Endothelial cell (in vitro differentiated cells): ENCODE results near the gene ZP3. TPM values are rescaled to one million over a fixed set of nuclear protein-coding genes. Genes with fewer than 3 reads are reported as not detected.
"Not testable (repeated sequence)": the region's sequence is repeated elsewhere in the genome, so short reads cannot be mapped to it uniquely, and the experiment has no call there.

Experiments used
- DNase-seq: peaks from one replicate; pipeline ENCODE4 v3.0.0; 2021; ENCODE audit warnings: low spot score
- H3K27ac Mint-ChIP-seq: one replicate; pipeline ENCODE4 v1.8.0; 2021; ENCODE audit warnings: mixed read lengths, inconsistent platforms; ENCODE audit not compliant: unreplicated experiment
- H3K27me3 Mint-ChIP-seq: one replicate; pipeline ENCODE4 v1.8.0; 2021; ENCODE audit warnings: mild to moderate bottlenecking, moderate library complexity, mixed read lengths, inconsistent platforms; ENCODE audit not compliant: unreplicated experiment
- H3K36me3 Mint-ChIP-seq: one replicate; pipeline ENCODE4 v1.8.0; 2021; ENCODE audit warnings: mild to moderate bottlenecking, low read depth, mixed read lengths, inconsistent platforms; ENCODE audit not compliant: unreplicated experiment
- H3K4me1 Mint-ChIP-seq: one replicate; pipeline ENCODE4 v1.8.0; 2021; ENCODE audit warnings: mild to moderate bottlenecking, mixed read lengths, inconsistent platforms; ENCODE audit not compliant: unreplicated experiment
- H3K4me3 Mint-ChIP-seq: one replicate; pipeline ENCODE4 v1.8.0; 2021; ENCODE audit warnings: mild to moderate bottlenecking, mixed read lengths, inconsistent platforms; ENCODE audit not compliant: unreplicated experiment
- H3K9me3 Mint-ChIP-seq: one replicate; pipeline ENCODE4 v1.8.0; 2021; ENCODE audit warnings: mixed read lengths, inconsistent platforms; ENCODE audit not compliant: unreplicated experiment
- total RNA-seq: library from RNA; stranded (reverse); fragmentation: NEBNext Ultra II Directional; extraction: Animal tissue kit (Norgen Biotek cat#: 25700); gene quantifications from one replicate; pipeline ENCODE4 v1.2.1, GENCODE V29; 2021; ENCODE audit not compliant: unreplicated experiment
- TF ChIP-seq, protein P1 (sequence below): fragments of 200-600 bp; sonication (generic); IDR thresholded peaks from one replicate; pipeline ENCODE4 v1.5.0; 2021; ENCODE audit warnings: antibody characterized with exemption; ENCODE audit not compliant: unreplicated experiment

Gene ZP3
- total RNA-seq, 1 donor from 2014 or later = 105 TPM

- Mint-ChIP-seq H3K36me3 (no peaks in the 10 kb centered on the region), H3K27ac (no peak overlapping the region), H3K4me1 (no peaks in the 10 kb centered on the region), H3K27me3 (peaks cover 5% of the 10 kb centered on the region), H3K9me3 (no peaks in the 10 kb centered on the region), H3K4me3 (no peak overlapping the region)
- TF ChIP-seq, protein P1, sequence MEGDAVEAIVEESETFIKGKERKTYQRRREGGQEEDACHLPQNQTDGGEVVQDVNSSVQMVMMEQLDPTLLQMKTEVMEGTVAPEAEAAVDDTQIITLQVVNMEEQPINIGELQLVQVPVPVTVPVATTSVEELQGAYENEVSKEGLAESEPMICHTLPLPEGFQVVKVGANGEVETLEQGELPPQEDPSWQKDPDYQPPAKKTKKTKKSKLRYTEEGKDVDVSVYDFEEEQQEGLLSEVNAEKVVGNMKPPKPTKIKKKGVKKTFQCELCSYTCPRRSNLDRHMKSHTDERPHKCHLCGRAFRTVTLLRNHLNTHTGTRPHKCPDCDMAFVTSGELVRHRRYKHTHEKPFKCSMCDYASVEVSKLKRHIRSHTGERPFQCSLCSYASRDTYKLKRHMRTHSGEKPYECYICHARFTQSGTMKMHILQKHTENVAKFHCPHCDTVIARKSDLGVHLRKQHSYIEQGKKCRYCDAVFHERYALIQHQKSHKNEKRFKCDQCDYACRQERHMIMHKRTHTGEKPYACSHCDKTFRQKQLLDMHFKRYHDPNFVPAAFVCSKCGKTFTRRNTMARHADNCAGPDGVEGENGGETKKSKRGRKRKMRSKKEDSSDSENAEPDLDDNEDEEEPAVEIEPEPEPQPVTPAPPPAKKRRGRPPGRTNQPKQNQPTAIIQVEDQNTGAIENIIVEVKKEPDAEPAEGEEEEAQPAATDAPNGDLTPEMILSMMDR = no peak
- DNase-seq = no peak
Observed at GRCh38 chr7:76383089-76383944, 41.4 kb upstream of the ZP3 start.

DNA sequence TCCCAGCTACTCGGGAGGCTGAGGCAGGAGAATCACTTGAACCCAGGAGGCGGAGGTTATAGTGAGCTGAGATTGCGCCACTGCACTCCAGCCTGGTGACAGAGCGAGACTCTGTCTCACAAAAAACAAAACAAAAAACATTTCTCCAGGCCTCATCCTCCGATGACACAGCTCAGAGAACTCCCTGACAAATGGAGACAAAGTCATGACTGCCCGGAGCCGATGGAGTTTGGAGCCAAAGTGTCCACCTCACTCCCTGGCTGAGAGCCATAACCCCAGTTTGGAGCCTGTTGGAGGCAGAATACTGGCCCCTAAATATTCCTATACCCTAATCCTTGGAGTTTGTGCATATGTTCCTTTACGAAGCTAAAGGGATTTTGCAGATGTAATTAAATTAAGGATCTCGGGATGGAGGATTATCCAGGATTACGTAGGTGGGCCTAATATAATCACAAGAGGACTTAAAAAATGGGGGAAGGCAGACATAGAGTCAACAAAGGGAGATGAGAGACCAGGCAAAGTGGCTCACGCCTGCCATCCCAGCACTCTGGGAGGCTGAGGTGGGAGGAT, 38.0 kb upstream of the ZP3 start:
- peaks cover 6% of the 10 kb centered on the region for H3K27me3 Mint-ChIP-seq
- no peak overlapping the region for H3K4me3 Mint-ChIP-seq
- TF ChIP-seq, protein P1 = no peak
- no peaks in the 10 kb centered on the region for H3K4me1 Mint-ChIP-seq
- no peaks in the 10 kb centered on the region for H3K9me3 Mint-ChIP-seq
- no peak for DNase-seq
- H3K36me3 Mint-ChIP-seq = no peaks in the 10 kb centered on the region
- H3K27ac Mint-ChIP-seq = no peak overlapping the region

DNA sequence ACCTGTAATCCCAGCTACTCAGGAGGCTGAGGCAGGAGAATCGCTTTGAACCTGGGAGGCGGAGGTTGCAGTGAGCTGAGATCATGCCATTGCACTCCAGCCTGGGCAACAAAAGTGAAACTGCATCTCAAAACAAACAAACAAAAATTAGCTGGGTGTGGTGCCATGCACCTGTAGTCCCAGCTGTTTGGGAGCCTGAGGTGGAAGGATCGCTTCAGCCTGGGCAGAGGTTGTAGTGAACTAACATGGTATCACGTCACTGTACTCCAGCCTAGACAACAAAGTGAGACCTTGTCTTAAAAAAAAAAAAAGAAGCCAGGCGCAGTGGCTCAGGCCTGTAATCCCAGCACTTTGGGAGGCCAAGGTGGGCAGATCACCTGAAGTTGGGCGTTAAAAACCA, 37.0 kb upstream of the ZP3 start:
- not testable (repeated sequence) for H3K36me3 Mint-ChIP-seq, DNase-seq, H3K4me1 Mint-ChIP-seq, H3K9me3 Mint-ChIP-seq, H3K27me3 Mint-ChIP-seq, H3K4me3 Mint-ChIP-seq, H3K27ac Mint-ChIP-seq

GRCh38 chr7:76390092-76390491, 34.7 kb upstream of the ZP3 start:
- Mint-ChIP-seq H3K9me3 (no peaks in the 10 kb centered on the region), H3K4me3 (no peak overlapping the region), H3K4me1 (no peaks in the 10 kb centered on the region), H3K27ac (no peak overlapping the region), H3K27me3 (peaks cover 6% of the 10 kb centered on the region), H3K36me3 (no peaks in the 10 kb centered on the region)
- DNase-seq = no peak
- TF ChIP-seq, protein P1 = no peak

- no peaks in the 10 kb centered on the region for H3K9me3 Mint-ChIP-seq
- peak overlapping the region; percentile 67 for H3K4me3 Mint-ChIP-seq
- TF ChIP-seq, protein P1 = no peak
- no peaks in the 10 kb centered on the region for H3K36me3 Mint-ChIP-seq
- H3K4me1 Mint-ChIP-seq = no peaks in the 10 kb centered on the region
- peaks cover 6% of the 10 kb centered on the region for H3K27me3 Mint-ChIP-seq
- H3K27ac Mint-ChIP-seq = no peak overlapping the region
- no peak for DNase-seq
Observed at GRCh38 chr7:76392531-76393115, 32.1 kb upstream of the ZP3 start.
